HEK293 (cell line): ENCODE measurements around the gene GALNT2.
A peak's percentile ranks its signal among the peaks of the same experiment; 100 is the strongest.

Source experiments
- CTCF ChIA-PET: fragments of 350-600 bp; formaldehyde crosslinking; extraction: SDS; loops from one replicate; lab custom pipeline; 2021; ENCODE audit warnings: antibody characterized with exemption; lab: Yijun Ruan, JAX
- POLR2A ChIA-PET: fragments of 300-600 bp; formaldehyde crosslinking; extraction: SDS; loops from one replicate; lab custom pipeline; 2020; ENCODE audit warnings: antibody characterized with exemption, inconsistent platforms; lab: Yijun Ruan, JAX
- H3K27ac ChIP-seq: fragments of 200-500 bp; sonication (Bioruptor generic); 2 replicates; pipeline ENCODE4 v1.5.1; 2014; ENCODE audit warnings: low read depth, low read length, control low read depth, inconsistent platforms; ENCODE audit errors: extremely low read depth
- H3K36me3 ChIP-seq, 2 experiments: fragments of 200-500 bp in 1 of 2; sonication (Bioruptor generic) in 1 of 2; 1 replicate in 1 of 2; 2 replicates in 1 of 2; pipeline ENCODE4 v1.5.1; 2014 to 2017; ENCODE audit warnings: inconsistent platforms in 2 of 2, low read length in 2 of 2; ENCODE audit not compliant: control insufficient read depth in 2 of 2, insufficient read depth in 1 of 2
- H3K4me1 ChIP-seq: fragments of 200-500 bp; sonication (Bioruptor generic); 2 replicates; pipeline ENCODE4 v1.5.1; 2014; ENCODE audit warnings: mild to moderate bottlenecking, low read length, inconsistent platforms; ENCODE audit not compliant: control insufficient read depth, insufficient read depth
- H3K4me3 ChIP-seq: 2 replicates; pipeline ENCODE4 v1.5.1; 2011; ENCODE audit warnings: low read depth, mild to moderate bottlenecking, control low read depth, low read length, moderate library complexity
- H3K9me3 ChIP-seq: fragments of 200-500 bp; sonication (Bioruptor generic); 2 replicates; pipeline ENCODE4 v1.5.1; 2014; ENCODE audit warnings: low read depth, low read length, inconsistent platforms; ENCODE audit not compliant: control insufficient read depth, insufficient read depth
- BCL11A ChIP-seq: fragments of 450-650 bp; formaldehyde crosslinking; IDR thresholded peaks from 2 replicates; pipeline ENCODE4 v1.5.1; 2016; ENCODE audit warnings: low read depth, missing biosample characterization, missing genetic modification characterization
- GLIS1 ChIP-seq: fragments of 450-650 bp; formaldehyde crosslinking; IDR thresholded peaks from 2 replicates; pipeline ENCODE4 v1.5.1; 2016; ENCODE audit warnings: missing biosample characterization, missing genetic modification characterization
- GLIS2 ChIP-seq: fragments of 450-650 bp; formaldehyde crosslinking; IDR thresholded peaks from 2 replicates; pipeline ENCODE4 v1.5.1; 2016; ENCODE audit warnings: missing biosample characterization, missing genetic modification characterization
- HOXA7 ChIP-seq: sonication (generic); formaldehyde crosslinking; IDR thresholded peaks from 2 replicates; pipeline ENCODE4 v1.8.1; 2022; ENCODE audit warnings: missing genetic modification reagents, borderline replicate concordance
- KLF10 ChIP-seq: fragments of 450-650 bp; IDR thresholded peaks from 2 replicates; pipeline ENCODE4 v1.5.1; 2018; ENCODE audit warnings: missing biosample characterization, mild to moderate bottlenecking, missing genetic modification characterization
- MYNN ChIP-seq: fragments of 450-650 bp; formaldehyde crosslinking; IDR thresholded peaks from 2 replicates; pipeline ENCODE4 v1.5.1; 2016; ENCODE audit warnings: missing biosample characterization, missing genetic modification characterization, borderline replicate concordance
- WT1 ChIP-seq: fragments of 450-650 bp; formaldehyde crosslinking; IDR thresholded peaks from 2 replicates; pipeline ENCODE4 v1.5.1; 2016; ENCODE audit warnings: missing biosample characterization, missing genetic modification characterization
- ZNF121 ChIP-seq: fragments of 450-650 bp; formaldehyde crosslinking; IDR thresholded peaks from 2 replicates; pipeline ENCODE4 v1.5.1; 2016; ENCODE audit warnings: missing biosample characterization, missing genetic modification characterization
- ZNF157 ChIP-seq: fragments of 450-650 bp; formaldehyde crosslinking; IDR thresholded peaks from 2 replicates; pipeline ENCODE4 v1.5.1; 2016; ENCODE audit warnings: missing biosample characterization, missing genetic modification characterization
- ZNF16 ChIP-seq: fragments of 450-650 bp; formaldehyde crosslinking; IDR thresholded peaks from 2 replicates; pipeline ENCODE4 v1.5.1; 2016; ENCODE audit warnings: low read depth, missing biosample characterization, missing genetic modification characterization
- ZNF174 ChIP-seq: fragments of 450-650 bp; formaldehyde crosslinking; IDR thresholded peaks from 2 replicates; pipeline ENCODE4 v1.5.0; 2017; ENCODE audit warnings: missing biosample characterization, mild to moderate bottlenecking, missing genetic modification characterization
- ZNF248 ChIP-seq: fragments of 450-650 bp; formaldehyde crosslinking; IDR thresholded peaks from 2 replicates; pipeline ENCODE4 v1.5.1; 2017; ENCODE audit warnings: missing biosample characterization, missing genetic modification characterization
- ZNF302 ChIP-seq: fragments of 450-650 bp; formaldehyde crosslinking; IDR thresholded peaks from 2 replicates; pipeline ENCODE4 v1.5.1; 2016; ENCODE audit warnings: missing biosample characterization, missing genetic modification characterization, low read depth
- ZNF404 ChIP-seq: fragments of 450-650 bp; formaldehyde crosslinking; IDR thresholded peaks from 2 replicates; pipeline ENCODE4 v1.5.1; 2017; ENCODE audit warnings: missing biosample characterization, missing genetic modification characterization
- ZNF514 ChIP-seq: fragments of 450-650 bp; formaldehyde crosslinking; IDR thresholded peaks from 2 replicates; pipeline ENCODE4 v1.5.1; 2016; ENCODE audit warnings: missing biosample characterization, missing genetic modification characterization
- ZNF792 ChIP-seq: fragments of 450-650 bp; formaldehyde crosslinking; IDR thresholded peaks from 2 replicates; pipeline ENCODE4 v1.5.1; 2016; ENCODE audit warnings: missing biosample characterization, missing genetic modification characterization
- ZSCAN23 ChIP-seq: fragments of 450-650 bp; formaldehyde crosslinking; IDR thresholded peaks from 2 replicates; pipeline ENCODE4 v1.5.1; 2016; ENCODE audit warnings: missing biosample characterization, missing genetic modification characterization
- TF ChIP-seq, protein P1 (sequence below): fragments of 450-650 bp; formaldehyde crosslinking; IDR thresholded peaks from 2 replicates; pipeline ENCODE4 v1.5.1; 2016; ENCODE audit warnings: missing biosample characterization, missing genetic modification characterization

Gene GALNT2

DNA sequence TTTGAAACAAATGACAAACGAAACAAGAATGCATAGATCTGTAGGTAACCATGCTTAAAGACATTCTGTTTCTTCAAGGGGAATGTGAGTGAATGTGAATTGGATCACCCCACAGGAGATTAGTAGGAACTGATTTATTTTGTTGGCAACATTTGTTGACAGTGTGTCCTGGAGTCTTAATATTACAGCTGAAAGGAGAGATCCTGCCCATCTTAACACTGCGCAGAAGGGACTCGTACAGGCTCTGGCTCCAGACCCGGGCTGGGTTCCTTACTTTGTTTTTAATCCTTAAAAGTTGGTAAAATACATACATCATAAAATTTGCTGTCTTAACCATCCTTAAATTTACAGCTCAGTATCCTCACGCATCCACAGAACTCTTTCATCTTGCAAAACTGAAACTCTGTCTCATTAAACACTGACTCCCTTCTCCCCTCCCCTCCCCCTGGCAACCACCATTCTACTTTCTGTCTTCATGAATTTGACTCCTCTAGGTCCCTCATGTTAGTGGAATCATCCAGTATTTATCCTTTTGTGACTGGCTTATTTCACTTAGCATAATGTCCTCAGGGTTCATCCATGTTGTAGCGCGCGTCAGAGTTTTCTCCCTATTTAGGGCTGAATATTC is 74.1 kb downstream of the GALNT2 start:
- CTCF ChIA-PET = interaction anchor here (1.0 kb wide), 1 partner anchor 10 kb away, joined by 3 read pairs; no protein-coding TSS in a partner anchor
- H3K27ac ChIP-seq = no peak overlapping the region

GRCh38 chr1:230141797-230142607 is 75.0 kb downstream of the GALNT2 start:
- no peaks in the 10 kb centered on the region for H3K9me3 ChIP-seq
- ChIA-PET POLR2A (no interaction called here), CTCF (interaction anchor here (1.0 kb wide), 1 partner anchor 9 kb away, joined by 3 read pairs; no protein-coding TSS in a partner anchor)
- TF ChIP-seq ZNF121 = peak; percentile 92
- TF ChIP-seq, protein P1, sequence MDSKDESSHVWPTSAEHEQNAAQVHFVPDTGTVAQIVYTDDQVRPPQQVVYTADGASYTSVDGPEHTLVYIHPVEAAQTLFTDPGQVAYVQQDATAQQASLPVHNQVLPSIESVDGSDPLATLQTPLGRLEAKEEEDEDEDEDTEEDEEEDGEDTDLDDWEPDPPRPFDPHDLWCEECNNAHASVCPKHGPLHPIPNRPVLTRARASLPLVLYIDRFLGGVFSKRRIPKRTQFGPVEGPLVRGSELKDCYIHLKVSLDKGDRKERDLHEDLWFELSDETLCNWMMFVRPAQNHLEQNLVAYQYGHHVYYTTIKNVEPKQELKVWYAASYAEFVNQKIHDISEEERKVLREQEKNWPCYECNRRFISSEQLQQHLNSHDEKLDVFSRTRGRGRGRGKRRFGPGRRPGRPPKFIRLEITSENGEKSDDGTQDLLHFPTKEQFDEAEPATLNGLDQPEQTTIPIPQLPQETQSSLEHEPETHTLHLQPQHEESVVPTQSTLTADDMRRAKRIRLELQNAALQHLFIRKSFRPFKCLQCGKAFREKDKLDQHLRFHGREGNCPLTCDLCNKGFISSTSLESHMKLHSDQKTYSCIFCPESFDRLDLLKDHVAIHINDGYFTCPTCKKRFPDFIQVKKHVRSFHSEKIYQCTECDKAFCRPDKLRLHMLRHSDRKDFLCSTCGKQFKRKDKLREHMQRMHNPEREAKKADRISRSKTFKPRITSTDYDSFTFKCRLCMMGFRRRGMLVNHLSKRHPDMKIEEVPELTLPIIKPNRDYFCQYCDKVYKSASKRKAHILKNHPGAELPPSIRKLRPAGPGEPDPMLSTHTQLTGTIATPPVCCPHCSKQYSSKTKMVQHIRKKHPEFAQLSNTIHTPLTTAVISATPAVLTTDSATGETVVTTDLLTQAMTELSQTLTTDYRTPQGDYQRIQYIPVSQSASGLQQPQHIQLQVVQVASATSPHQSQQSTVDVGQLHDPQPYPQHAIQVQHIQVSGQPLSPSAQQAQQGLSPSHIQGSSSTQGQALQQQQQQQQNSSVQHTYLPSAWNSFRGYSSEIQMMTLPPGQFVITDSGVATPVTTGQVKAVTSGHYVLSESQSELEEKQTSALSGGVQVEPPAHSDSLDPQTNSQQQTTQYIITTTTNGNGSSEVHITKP = peak; percentile 75
- peak; percentile 16; the same call in 1 of the 2 replicates for TF ChIP-seq GLIS1 (tag by site-specific recombination)
- TF ChIP-seq ZNF514 (tag by site-specific recombination) = no peak
- 0 out of 2 replicates have a peak, but pooled peaks have one; percentile 19 for TF ChIP-seq GLIS2 (tag by site-specific recombination)
- TF ChIP-seq, all 188 proteins: peak for 4
- Histone ChIP-seq H3K4me3 (no peak overlapping the region), H3K4me1 (peaks cover 20% of the 10 kb centered on the region), H3K36me3 (no peaks in the 10 kb centered on the region), H3K27ac (no peak overlapping the region)

More for the DNA sequence above, 74.1 kb downstream of the GALNT2 start:
- peaks cover 20% of the 10 kb centered on the region for H3K4me1 ChIP-seq
- no peak overlapping the region for H3K4me3 ChIP-seq
- POLR2A ChIA-PET = interaction anchor here (0.7 kb wide), 1 partner anchor 247 kb away, joined by 3 read pairs; no protein-coding TSS in a partner anchor
- no peaks in the 10 kb centered on the region for H3K36me3 ChIP-seq
- TF ChIP-seq WT1 (tag by site-specific recombination) (peak; percentile 43; the same call in 1 of the 2 replicates), ZNF302 (tag by site-specific recombination) (no peak)
- no peaks in the 10 kb centered on the region for H3K9me3 ChIP-seq

GRCh38 chr1:230142608-230143210 is 75.7 kb downstream of the GALNT2 start:
- H3K27ac ChIP-seq = no peak overlapping the region
- H3K9me3 ChIP-seq = no peaks in the 10 kb centered on the region
- POLR2A ChIA-PET = no interaction called here
- CTCF ChIA-PET = interaction anchor here (0.7 kb wide), 1 partner anchor 38 kb away, joined by 3 read pairs; no protein-coding TSS in a partner anchor
- H3K4me3 ChIP-seq = no peak overlapping the region
- H3K36me3 ChIP-seq = no peaks in the 10 kb centered on the region
- TF ChIP-seq ZNF514 (tag by site-specific recombination) = no peak
- TF ChIP-seq, all 188 proteins: peak for 0
- H3K4me1 ChIP-seq = peaks cover 20% of the 10 kb centered on the region

GRCh38 chr1:230143534-230143933 is 76.5 kb downstream of the GALNT2 start:
- peaks cover 20% of the 10 kb centered on the region for H3K4me1 ChIP-seq
- no peaks in the 10 kb centered on the region for H3K36me3 ChIP-seq
- no peaks in the 10 kb centered on the region for H3K9me3 ChIP-seq
- TF ChIP-seq ZNF157 (tag by site-specific recombination) (no peak), ZNF174 (tag by site-specific recombination) (no peak), MYNN (tag by site-specific recombination) (no peak), ZNF16 (tag by site-specific recombination) (no peak), ZNF792 (tag by site-specific recombination) (no peak), KLF10 (tag by site-specific recombination) (no peak), ZNF404 (tag by site-specific recombination) (no peak), HOXA7 (CRISPR knock-in tag) (no peak), ZSCAN23 (tag by site-specific recombination) (no peak), ZNF248 (tag by site-specific recombination) (no peak), BCL11A (tag by site-specific recombination) (no peak)
- no peak overlapping the region for H3K27ac ChIP-seq
- CTCF ChIA-PET = interaction anchor here (0.5 to 0.7 kb wide), 2 partner anchors 39 to 560 kb away, joined by 3 read pairs; no protein-coding TSS in a partner anchor
- H3K4me3 ChIP-seq = no peak overlapping the region
- POLR2A ChIA-PET = no interaction called here
